CMK (cell line): ENCODE measurements around the gene ZSCAN20.

Experiments
- DNase-seq: peaks from one replicate; pipeline ENCODE4 v3.0.0-alpha.2; 2010; ENCODE audit warnings: low read depth

The ZSCAN20 gene

DNA sequence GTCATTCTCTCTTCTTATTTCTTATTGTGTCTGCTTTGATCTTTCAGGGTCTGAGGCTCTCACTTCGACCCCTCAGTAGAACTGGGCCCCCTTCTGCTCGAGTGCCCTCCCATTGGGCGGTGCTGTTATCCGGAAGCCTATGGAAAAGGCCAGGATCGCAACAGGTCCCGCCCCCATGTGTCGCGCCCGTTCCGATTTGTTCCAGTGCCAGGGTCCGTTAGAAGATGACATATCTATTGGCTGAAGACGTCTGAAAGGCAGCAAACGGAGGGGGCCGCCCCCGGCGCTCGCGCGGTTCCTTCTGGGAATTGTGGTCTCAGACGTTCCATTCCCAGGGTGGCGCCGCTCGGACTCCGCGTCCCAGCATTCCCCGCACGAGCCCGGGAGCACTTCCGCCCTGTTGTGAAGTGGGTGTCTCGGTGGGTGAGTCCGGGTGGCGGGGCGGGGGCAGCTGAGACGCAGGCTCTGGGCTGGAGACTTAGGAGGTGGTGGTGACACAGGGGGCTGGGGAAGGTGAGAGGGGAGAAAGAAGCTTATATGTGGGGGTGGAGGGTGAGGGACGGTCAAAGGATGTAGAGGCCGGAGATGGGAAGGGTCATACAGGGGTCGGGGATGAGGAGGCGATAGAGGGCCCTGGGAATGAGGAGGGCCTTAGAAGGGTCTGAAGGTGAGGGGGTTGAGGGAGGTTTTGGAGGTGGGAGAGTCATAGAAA is at the start of gene ZSCAN20:
Gene ZSCAN20, plus strand, starts transcription at position 377 of the 712 bp plus-strand sequence. CDS start 6,644 bp downstream, outside the sequence.
- DNase-seq, result peak; percentile 96

DNA sequence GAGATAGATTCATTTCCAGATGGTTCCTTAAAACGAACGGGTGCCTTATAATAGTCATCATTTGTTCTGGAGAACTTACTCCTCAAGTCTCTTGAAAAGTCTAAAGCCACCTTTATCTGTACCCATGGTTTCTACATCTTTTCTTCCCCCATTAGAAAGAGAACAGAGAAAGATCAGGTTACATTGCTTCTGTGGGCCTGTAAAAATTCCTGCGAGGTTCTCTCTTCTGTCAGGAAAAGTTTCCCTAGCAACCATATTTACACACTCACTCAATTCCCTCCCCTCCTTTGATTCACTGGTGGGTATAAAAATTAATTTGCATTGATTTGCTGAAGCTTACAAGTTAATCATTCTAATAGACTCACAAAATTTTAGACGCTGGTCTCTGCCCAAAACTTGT is 48.2 kb upstream of the ZSCAN20 start:
- no peak for DNase-seq

DNA sequence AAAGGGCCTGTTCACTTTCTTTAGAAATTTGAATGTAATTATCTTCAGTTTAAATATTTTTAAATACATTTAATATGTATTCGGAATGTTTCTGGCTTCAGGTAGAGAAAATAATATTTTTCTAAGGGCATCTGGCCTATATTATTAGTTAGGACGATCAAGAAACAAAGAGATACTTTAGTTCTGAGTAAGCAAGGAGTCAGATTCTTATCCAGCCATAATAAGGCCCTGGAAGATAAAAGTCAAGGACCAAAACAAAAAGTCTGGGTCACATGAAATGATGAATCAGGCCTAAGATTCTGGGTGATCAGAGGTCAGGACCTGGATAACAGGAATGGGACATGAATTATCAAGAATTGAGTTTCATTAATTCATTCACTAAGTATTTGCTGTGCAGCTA is 47.8 kb upstream of the ZSCAN20 start:
- DNase-seq, result no peak

DNA sequence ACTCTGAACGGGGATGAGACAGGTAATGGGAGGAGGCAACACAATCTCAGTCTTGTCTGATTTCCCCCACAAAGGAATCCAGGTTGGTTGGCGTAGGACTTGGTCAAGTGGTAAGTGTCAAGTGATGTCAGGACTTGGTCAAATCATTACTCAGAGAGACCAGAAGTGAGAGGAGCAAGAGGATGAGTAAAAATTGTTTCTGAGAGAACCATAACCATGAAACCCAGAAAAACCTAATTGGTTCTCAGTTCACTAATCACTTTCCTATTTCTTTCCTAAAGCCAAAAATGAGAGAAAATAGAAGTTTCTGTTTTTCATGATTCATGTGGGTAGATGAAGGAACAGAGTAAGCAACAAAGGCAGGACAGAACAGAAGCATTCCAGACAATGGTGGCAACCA is 46.5 kb upstream of the ZSCAN20 start:
- DNase-seq, result no peak

DNA sequence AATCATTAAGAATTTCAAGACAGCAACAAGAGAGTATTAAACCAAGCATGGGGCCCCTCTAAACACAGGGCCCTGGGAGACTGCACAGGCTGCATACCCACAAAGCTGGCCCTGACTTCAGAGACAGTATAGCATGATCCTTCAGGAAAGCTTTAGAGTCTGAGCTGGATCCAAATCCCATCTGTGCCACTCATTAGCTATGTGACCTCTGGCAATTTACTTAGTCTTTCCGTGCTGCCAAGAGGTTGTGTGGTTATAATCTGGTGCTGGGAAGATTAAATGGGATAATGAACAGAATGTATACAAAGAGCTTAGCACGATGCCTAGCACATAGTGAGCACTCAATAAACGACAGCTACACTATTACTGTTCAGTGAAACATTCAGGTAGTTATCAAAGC is 45.5 kb upstream of the ZSCAN20 start:
- no peak for DNase-seq

DNA sequence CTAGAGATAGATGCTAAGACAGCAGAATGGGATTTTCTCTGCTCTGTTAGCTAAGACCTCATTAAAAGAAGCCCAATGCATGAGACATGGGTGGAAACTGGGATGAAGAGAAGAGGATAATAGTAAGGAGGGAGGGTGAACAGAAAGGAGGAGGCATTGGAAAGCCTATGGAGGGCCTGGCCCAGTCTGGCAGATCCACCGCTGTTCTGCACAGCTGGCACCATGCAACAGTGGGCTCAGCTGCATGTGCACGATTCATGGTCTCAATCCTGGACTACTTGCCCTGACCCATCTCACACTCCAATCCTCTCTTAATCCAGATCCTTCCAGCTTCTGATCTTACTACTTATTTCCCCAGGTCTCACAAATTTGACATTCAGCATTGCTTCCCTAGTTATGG is 43.8 kb upstream of the ZSCAN20 start:
- DNase-seq, result no peak

DNA sequence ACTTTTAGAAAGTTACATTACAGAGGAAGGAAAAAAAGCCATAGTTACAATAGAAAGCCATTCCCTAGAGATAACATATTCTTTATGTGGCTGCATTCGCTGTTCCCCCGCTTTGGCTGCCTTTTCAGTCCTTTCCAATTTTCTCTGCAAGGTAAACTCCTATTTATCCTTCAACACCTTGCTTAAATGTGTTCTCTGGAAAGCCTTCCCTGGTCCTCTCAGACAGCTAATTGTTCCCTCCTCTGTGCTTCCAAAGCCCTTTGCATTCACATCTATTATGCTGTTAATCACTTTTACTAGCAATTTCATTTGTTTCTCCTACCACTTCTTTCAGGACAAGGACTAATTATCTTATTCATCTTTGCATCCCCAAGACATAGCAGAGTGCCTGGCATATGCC is 43.1 kb upstream of the ZSCAN20 start:
- no peak for DNase-seq

DNA sequence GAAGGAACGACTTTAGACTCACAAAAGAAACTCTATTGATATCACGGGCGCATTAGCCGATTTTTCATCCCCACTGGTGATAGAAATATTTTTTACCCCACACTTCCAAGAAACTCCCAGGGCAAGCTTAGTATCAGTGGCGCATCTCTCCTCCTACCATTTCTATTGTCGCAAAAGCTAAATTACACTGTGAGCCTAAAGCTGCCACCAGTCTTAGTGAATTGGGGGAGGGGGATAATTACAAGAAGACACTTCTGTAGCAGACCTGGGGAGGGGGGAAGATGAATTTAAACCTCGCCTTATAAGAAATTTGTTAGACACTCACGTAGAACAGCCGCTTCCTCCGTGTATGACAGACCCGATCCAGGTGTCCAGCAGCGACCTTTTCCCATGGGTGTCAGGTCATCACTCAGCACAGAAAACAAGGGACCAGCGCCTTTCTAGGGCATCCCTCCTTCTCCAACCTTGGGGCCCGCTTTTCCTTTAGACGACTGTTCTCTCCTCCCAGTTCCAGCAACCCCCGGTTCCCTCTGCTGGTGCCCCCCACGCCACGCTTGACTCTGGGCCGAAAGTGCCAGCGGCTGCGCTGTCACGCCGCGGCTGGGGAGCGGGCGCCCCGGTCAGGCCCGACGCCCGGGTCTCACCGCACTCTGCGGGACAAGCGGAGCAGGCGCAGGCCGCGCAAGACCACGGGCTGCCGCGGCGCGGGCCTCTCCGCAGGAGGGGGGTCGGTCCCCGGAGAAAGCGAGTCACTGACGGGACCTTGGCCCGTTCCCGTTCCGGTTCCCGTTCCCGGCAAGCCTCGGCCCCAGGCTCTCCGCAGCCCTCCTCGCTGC is 42.4 kb upstream of the ZSCAN20 start:
- peak; percentile 15 for DNase-seq

DNA sequence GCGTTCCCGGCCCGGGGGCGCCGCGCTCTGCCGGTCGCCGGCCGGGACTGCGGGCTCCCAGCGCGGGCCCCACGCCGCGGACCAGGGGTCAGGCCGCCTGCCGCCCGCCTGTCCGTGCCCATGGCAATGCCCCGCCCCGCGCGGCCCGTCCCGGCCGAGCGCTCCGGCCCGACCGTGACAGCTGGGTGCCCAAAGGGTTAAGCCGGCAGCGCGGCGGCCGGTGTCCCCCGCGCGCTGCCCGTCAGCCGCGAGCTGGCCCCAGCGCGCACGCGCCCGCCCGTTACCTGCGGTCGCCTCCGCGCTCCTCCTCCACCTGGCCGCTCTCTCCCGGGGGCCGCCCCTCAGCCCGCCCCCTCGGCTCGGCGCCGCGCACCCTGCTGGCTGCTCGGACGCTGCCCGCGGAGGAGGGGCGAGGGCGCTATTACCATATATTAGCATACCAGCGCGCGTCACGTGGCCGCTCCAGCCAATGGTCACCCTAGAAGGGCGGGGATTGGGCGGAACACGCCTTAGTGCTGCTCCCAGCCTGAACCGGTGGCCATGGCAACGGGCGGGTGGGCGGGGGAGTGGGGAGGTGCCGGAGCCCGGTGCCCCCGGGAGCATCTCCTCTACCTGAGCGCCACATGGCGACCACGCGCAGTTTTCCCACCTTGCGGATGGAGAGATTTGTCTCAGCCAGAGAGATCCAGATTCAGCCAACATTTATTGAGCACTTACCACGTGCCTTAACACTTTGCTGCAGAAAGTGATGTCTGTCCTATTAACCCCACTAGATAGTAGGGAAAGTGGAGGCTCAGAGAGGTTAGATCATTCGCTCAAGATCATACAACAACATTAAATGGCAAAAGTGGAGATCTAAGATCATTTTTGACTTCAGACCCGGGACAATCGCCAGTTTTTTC is 41.5 kb upstream of the ZSCAN20 start, which contains the start of gene PHC2:
Gene PHC2, minus strand, starts transcription at position 404 of the 902 bp plus-strand sequence. CDS start 55,556 bp downstream, outside the sequence.
- DNase-seq, result peak; percentile 94

DNA sequence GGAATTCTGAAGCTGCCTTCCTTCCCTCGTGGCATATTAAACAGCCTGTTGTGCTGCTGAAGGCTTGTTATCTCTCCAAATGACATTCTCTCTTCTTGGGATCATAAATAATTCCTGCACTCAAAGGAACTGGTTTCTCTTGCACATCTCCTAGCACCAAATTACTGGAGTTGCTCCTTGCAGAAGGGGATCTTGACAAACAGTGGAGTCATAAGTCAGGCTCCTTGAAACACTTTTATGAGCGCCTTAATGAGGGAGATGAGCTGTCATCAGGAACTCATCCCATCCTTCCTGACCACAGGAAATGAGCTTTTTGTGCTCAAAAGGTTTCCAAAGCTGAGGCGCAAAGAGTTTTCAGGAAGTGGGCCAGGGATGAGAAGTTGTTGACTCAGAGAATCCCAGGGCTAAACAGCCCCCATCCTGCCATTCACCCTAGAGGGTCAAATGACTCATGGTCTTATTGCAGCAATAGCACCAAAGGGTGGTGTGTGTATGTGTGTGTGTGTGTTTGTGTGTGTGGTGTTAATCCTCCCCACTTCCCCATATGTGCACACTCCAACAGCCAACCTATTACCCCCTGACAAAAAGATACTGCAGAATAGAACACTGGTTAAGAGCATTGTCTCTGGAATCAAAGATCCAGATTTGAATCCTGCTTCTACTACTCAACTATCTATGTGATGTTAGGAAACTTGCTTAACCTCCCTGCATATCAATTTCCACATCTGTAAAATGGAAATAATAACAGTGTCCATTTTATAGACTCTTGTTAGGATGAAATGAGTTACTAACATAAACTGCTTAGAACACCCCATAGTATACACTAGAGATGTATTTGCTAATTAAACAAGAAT is 38.7 kb upstream of the ZSCAN20 start:
- no peak for DNase-seq

DNA sequence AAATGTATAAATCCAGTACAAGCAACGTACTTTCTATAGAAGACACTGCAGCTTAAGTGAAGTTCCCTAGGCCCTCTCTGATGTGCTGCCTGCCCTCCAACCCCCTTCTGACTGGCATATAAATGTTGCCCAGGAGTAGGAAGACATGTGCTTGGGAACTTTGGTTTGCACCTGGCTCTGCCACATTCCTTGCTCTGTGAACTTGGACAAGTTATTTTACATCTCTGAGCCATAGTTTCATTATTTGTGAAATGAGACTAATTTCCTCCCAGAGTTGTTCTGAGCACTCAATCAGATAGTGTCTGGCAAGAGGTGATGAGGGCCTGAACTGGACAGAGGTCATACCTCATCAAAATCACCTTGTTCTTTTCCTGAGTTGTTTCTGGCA is 38.1 kb upstream of the ZSCAN20 start:
- DNase-seq, result no peak

DNA sequence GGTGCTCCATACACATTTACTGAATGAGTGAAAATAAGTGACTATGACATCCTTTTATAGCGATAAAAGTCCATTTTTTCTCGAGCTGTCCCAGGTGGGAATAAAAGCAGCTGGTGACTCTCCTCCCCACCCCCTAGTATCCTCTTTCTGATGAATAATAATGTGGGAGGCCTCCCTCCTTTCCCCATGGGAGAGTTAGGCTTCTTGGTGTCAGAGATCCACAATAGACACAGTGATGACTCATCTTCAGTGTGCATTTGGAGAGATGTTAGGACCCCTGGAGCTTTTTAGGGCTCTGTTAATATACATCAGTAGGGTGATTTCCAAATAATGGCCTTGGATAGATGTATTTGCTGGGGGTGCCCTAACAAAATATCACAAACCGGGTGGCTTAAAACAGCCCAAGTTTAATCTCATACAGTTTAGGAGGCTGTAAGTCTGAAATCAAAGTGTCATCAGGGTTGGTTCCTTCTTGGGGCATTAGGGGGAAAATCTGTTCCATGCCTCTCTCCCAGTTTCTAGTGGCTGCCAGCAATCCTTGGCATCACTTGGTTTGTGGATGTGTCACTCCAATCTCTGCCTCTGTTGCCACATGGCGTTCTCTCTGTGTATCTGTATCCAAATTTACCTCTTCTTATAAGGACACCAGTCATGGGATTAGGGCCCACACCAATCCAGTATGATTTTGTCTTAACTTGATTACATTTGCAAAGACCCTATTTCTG is 37.2 kb upstream of the ZSCAN20 start:
- no peak for DNase-seq

DNA sequence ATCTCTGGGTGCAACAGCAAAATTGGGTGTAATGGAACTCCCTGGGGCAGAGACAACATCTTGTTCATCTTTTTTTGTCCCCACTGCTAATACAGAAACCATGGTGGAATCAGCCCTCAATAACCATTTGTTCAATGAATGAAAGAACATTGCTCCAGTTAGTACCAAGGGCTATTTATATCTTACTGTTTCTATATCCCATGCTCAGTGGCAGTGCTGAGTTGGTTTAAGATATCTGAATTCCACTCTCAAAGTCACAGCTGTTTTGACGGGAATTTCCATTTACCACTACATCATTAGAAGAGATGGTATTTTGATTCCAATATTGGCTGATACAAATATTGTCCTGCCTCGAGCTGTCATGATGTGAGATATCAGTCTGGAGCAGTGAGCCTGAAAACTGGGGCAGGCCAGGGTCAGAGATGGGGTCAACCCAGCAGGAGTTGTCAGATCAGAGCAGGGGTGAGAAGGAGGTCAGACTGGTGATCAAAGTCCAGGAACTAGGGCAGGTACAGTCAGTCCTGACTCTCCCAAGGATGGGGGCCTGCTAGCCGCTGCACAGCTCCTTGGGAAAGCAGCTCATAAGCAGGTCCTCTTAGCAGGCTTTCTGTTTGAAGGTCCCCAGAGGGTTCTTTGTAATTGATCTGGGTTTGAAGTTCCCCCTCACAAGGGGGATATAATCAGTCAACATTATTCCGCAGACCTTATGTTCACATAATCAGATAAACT is 35.7 kb upstream of the ZSCAN20 start:
- DNase-seq, result no peak

DNA sequence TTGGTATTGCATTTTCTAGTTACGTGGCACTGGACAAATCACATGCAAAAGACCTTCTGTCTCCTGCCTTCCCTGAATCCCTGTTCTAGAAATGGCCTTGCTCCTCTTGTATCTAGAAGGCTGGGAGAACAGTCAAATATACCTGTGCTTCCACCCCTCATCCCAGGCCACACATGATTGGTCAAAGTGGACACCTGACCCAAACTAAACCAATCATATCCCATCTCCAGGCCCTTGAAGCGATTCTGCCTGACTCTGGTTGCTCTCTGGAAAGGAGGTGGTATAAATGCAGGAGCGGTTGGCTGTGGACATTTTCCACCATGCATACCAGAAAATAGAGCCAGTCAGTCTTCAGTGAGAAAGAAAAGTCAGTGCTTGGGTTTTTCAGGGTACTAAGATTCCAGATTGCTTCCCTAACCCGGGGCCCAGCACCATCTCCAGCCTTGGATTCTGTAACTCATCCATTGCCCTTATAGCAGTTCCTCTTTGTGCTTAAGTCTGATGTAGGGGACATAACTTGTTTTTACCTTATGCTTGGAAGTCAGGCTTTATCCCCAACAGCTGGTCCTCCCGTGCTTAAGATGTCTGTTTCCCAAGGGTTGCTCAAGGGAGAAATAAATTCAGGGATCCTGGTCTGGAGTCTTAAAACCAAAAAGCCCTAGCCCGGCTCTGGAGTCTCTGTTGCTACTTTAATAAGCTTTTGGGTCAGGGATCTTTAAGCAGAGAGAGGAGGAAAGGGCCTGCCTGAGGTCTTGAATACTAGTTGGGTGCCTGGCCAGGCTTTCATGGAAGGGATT is 33.9 kb upstream of the ZSCAN20 start:
- no peak for DNase-seq

DNA sequence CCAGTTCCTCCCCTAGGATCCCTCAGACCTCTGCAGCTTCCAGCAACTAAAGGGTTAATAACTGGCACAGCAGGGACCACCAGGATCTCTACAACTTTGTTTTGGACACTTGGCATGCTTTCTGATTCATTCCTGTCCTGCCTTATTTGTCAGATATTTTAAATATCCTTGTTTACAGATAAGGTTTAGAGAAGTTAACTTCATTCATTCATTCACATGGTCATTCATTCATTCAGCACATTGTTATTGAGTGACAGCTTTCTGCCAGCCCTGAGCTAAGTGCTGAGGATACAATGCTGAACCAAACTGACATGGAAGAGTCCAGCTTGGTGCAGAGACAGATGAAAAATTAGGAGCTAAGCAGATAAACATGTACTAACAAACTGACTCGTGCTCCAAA is 32.8 kb upstream of the ZSCAN20 start:
- no peak for DNase-seq

DNA sequence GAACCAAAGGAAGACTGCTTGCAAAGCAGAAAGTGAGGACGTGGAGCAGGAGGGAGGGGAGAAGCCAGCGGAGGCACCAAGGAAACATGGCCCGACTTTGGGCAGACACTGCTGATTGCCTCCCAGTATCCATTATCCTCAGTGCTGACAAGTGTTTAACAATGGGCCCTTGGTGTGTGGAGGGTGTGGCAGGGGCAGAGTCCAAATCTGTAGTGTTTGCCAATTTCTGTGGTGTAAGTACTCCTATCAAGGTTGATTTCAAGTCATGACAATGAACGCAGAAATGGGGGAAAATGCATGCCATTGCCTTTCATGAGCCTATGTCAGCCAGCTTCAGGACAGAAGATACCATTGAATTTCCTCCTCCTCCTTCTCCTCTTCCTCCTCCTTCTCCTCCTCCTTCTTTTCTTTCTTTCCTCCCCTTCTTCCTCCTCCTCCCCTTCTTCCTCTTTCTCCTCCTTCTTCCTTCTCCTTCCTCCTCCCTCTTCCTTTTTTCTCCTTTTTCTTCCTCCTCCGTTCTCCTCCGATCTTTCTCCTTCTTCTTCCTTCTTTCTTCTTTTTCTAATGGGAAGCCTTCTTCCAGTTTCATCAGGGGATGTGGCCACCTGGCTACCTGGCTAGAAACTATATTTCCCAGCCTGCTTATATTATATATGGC is 31.2 kb upstream of the ZSCAN20 start:
- no peak for DNase-seq

DNA sequence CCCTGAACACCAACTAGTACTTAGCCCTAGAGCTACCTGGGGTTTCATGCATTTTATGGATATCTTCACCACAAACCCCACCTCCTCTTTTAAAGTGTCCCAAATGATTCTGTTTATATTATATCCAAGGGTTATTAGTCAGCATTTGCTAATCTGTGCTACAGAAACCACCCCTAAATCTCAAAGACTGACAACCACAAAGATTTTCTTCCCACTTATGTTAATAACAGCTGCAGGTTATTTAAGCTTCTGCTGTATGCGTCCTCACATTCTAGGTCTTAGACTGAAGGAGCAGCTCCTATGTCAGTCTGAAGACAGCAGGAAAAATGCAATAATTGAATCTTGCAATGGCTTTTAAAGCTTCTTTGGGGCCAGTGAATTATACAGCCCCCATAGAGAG is 30.3 kb upstream of the ZSCAN20 start:
- no peak for DNase-seq

DNA sequence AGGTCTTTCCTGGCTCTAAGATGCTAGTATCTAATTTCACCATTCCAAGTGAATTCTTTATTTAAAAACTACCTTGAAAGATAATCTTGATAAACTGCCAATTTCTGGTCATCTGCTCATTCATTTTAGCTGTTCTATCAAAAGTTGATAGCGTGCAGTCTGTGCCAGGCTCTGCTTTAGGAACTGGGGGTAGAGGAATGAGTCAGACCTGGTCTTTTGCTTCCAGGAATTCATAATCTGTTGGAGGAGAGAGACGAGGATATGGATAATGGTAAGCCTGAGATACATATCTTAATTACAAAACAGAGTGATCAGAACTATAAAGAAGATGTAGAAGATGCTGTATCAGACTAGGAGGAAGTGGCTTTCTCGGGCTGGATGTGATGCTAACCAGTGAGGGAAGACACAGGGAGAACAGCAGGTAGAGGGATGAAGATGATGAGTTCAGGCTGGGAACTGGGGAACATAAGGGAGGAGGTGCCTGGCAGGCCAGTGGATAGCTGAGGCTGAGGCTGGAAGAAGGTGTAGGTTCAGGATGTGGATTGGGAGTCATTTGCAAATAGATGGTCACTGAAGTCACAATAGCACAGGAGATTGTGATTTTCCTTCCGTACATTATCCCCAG is 29.3 kb upstream of the ZSCAN20 start:
- DNase-seq, result no peak
